ENCODE results near the gene ABCB6.

DNA sequence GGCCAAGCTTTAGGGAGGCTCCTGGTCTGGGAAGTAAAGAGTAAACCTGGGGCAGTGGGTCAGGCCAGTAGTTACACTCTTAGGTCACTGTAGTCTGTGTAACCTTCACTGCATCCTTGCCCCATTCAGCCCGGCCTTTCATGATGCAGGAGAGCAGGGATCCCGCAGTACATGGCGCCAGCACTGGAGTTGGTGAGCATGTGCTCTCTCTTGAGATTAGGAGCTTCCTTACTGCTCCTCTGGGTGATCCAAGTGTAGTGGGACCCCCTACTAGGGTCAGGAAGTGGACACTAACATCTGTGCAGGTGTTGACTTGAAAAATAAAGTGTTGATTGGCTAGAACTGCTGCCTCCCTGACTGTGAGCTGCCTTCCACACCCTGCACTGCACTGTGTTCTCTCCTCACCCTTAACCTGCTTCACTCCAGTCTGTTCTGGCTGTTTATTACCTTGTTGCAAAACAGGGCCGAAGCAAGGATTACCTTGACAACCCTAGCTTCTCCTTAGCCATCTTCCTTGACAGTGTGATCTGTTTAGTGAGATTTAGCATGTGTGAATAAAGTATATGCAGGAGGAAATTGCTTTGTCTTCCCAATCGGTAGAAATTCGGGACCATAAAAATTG lies 35.5 kb downstream of the ABCB6 start:
- TF ChIP-seq, protein P1, sequence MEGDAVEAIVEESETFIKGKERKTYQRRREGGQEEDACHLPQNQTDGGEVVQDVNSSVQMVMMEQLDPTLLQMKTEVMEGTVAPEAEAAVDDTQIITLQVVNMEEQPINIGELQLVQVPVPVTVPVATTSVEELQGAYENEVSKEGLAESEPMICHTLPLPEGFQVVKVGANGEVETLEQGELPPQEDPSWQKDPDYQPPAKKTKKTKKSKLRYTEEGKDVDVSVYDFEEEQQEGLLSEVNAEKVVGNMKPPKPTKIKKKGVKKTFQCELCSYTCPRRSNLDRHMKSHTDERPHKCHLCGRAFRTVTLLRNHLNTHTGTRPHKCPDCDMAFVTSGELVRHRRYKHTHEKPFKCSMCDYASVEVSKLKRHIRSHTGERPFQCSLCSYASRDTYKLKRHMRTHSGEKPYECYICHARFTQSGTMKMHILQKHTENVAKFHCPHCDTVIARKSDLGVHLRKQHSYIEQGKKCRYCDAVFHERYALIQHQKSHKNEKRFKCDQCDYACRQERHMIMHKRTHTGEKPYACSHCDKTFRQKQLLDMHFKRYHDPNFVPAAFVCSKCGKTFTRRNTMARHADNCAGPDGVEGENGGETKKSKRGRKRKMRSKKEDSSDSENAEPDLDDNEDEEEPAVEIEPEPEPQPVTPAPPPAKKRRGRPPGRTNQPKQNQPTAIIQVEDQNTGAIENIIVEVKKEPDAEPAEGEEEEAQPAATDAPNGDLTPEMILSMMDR (conservative IDR thresholded peaks at IDR 0.05; ENCODE audit: low read length), result no peak
- TF ChIP-seq EZH2phosphoT487 (IDR thresholded peaks at IDR 0.05; ENCODE audit: borderline replicate concordance, low read depth, low read length), result no peak

All from OCI-LY7 (cell line).